ENCODE measurements around the gene FXR2.

DNA sequence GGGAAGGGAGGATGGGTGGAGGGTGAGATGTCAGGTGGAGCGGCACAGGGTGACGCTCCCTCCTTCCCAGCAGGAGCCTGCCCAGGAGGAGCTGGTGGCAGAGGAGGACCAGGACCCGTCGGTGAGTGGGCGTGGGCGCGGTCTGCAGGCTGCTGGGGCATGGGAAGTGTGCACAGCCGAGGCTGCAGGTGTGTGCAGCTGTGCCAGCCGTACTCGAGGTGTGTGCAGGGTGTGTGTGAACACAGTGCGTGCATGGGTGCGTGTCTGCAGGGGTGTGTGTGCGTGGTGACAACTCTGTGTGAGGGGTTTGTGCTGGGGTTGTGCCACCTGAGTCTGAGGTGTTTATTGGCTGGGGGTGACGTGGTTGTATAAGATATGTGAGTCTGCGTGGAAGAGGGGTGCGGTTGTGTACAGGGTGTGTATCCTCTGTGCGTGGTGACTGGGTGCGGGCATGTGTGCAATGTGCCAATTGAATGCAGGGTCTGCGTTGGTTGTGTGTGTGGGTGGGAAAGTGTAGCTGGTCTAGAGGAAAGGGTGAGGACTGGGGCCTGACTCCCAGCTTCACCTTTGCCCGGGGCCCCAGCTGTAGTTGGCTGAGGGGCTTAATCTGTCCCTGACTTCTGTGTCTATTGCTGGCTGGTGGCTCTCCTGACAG is 65.2 kb downstream of the FXR2 start:
- TF ChIP-seq CTCF (conservative IDR thresholded peaks at IDR 0.05 in 1 of 2, IDR thresholded peaks at IDR 0.05 in 1 of 2; ENCODE audit: low read depth in 1 of 2, low read length in 2 of 2) = peak in 1 of 2 donors; percentile 1
- no peak for TF ChIP-seq EZH2 (IDR thresholded peaks at IDR 0.05; ENCODE audit: low read length, missing control alignments)
